ENCODE data around the gene RHBDL1. TPM values are rescaled to one million over a fixed set of nuclear protein-coding genes. Genes with fewer than 3 reads are reported as not detected.
A peak's percentile ranks its signal among the peaks of the same experiment; 100 is the strongest.

The RHBDL1 gene
- total RNA-seq, 1 donor from 2014 or later = 2.3 TPM

GRCh38 chr16:716200-716568 lies 40.7 kb downstream of the RHBDL1 start:
- TF ChIP-seq CTCF (IDR thresholded peaks at IDR 0.05; ENCODE audit: borderline replicate concordance) = no peak
- peaks cover 5% of the 10 kb centered on the region for H3K27me3 ChIP-seq (ENCODE audit: low read depth)
- DNase-seq = no peak
- no peak overlapping the region for H3K27ac ChIP-seq (replicated peaks)
- H3K9me3 ChIP-seq (replicated peaks) = no peaks in the 10 kb centered on the region
- peak overlapping the region; percentile 91 for H3K4me3 ChIP-seq
- H3K4me1 ChIP-seq = peaks cover 55% of the 10 kb centered on the region
- no peaks in the 10 kb centered on the region for H3K36me3 ChIP-seq
- intact Hi-C loops (cut with micrococcal nuclease) = no loop called here

- Histone ChIP-seq H3K36me3 (no peaks in the 10 kb centered on the region), H3K4me3 (peak overlapping the region; percentile 91), H3K27ac (replicated peaks) (no peak overlapping the region), H3K4me1 (peaks cover 62% of the 10 kb centered on the region), H3K9me3 (replicated peaks) (no peaks in the 10 kb centered on the region), H3K27me3 (ENCODE audit: low read depth) (no peaks in the 10 kb centered on the region)
- DNase-seq = no peak
- TF ChIP-seq CTCF (IDR thresholded peaks at IDR 0.05; ENCODE audit: borderline replicate concordance) = no peak
- intact Hi-C loops (cut with micrococcal nuclease) = no loop called here
Observed at GRCh38 chr16:716768-717325, 41.4 kb downstream of the RHBDL1 start.

GRCh38 chr16:717450-718245 lies 42.2 kb downstream of the RHBDL1 start:
- H3K36me3 ChIP-seq = no peaks in the 10 kb centered on the region
- H3K4me3 ChIP-seq = no peak overlapping the region
- intact Hi-C loops (cut with micrococcal nuclease) = no loop called here
- peaks cover 65% of the 10 kb centered on the region for H3K4me1 ChIP-seq
- no peaks in the 10 kb centered on the region for H3K9me3 ChIP-seq (replicated peaks)
- DNase-seq = no peak
- H3K27ac ChIP-seq (replicated peaks) = no peak overlapping the region
- TF ChIP-seq CTCF (IDR thresholded peaks at IDR 0.05; ENCODE audit: borderline replicate concordance) = no peak
- no peaks in the 10 kb centered on the region for H3K27me3 ChIP-seq (ENCODE audit: low read depth)

- no peak overlapping the region for H3K4me3 ChIP-seq
- no peak overlapping the region for H3K27ac ChIP-seq (replicated peaks)
- H3K27me3 ChIP-seq (ENCODE audit: low read depth) = no peaks in the 10 kb centered on the region
- peaks cover 65% of the 10 kb centered on the region for H3K4me1 ChIP-seq
- no peak for TF ChIP-seq CTCF (IDR thresholded peaks at IDR 0.05; ENCODE audit: borderline replicate concordance)
- DNase-seq = no peak
- H3K9me3 ChIP-seq (replicated peaks) = no peaks in the 10 kb centered on the region
- intact Hi-C loops (cut with micrococcal nuclease) = no loop called here
- no peaks in the 10 kb centered on the region for H3K36me3 ChIP-seq
Observed at GRCh38 chr16:718389-718788, 42.9 kb downstream of the RHBDL1 start.

- Histone ChIP-seq H3K4me1 (peaks cover 65% of the 10 kb centered on the region), H3K27me3 (ENCODE audit: low read depth) (no peaks in the 10 kb centered on the region), H3K27ac (replicated peaks) (no peak overlapping the region), H3K36me3 (no peaks in the 10 kb centered on the region), H3K9me3 (replicated peaks) (no peaks in the 10 kb centered on the region), H3K4me3 (no peak overlapping the region)
- TF ChIP-seq CTCF (IDR thresholded peaks at IDR 0.05; ENCODE audit: borderline replicate concordance) = no peak
- intact Hi-C loops (cut with micrococcal nuclease) = no loop called here
- DNase-seq = no peak
Observed at GRCh38 chr16:718922-719321, 43.5 kb downstream of the RHBDL1 start.
